GM18867 (cell line): ENCODE measurements around the gene CDCP1.

Experiments
- ATAC-seq: cut with Tn5 transposase; IDR thresholded peaks from one replicate; pipeline ENCODE4 v1.9.1; 2021; ENCODE audit warnings: mild to moderate bottlenecking, moderate library complexity; ENCODE audit not compliant: unreplicated experiment

CDCP1 gene

DNA sequence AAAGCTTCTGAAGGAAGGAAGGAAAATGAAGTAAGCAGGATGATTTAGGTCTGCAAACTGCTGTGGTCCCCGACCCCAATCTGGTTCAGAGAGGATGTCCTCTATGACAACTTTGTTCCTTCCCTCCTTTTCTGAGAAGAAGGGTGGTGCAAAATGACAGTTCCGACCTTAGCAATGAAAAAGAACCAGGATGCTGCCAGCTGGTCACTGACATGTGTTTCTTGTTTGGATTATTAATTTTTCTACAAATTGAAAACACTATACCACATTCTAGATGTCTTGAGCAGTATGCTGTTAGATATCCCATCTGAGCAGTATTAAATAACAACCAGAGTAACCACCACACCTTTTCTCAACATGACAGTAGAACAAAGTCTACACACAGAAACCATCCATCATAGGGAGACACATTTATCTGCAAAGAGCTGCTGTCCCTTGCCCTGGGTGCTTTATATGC lies 27.5 kb downstream of the CDCP1 start:
- ATAC-seq: no peak

DNA sequence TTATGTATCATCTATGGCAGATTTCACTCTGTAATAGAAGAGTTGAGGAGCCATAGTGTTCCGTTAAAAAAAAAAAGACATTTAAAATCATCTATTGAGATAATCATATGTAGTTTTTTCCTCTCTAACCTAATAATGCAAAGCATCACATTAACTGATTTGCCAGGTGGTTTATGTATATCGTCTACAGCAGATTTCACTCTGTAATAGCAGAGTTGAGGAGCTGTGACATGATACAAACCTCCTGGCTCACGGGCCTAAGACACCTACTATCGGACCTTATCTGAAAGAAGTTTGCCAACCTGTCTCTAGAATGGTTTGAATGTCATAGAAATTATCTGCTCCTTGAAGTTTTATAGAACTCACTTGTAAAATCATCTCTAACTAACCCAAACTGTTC lies 29.8 kb downstream of the CDCP1 start:
- no peak for ATAC-seq

DNA sequence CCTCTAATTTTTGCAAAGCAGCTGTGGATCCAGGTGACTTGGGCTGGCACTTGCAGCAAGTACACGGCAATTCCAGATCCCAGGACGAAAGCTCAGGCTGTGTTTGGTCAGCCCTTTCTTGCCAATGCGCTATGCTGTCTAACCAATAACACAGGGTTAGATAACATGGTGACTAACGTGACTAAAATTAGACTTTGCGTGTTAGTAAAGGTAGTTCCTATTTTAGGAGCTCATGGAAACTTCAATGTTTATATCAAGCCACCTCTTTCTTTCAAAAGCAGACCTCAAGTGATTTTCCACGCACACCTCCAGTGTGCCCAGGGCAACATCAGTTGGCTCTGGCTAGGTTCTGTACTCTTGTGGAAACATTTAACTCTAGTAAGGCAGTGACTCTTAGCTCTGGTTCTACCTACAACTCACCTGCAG lies 32.5 kb downstream of the CDCP1 start:
- ATAC-seq: no peak

DNA sequence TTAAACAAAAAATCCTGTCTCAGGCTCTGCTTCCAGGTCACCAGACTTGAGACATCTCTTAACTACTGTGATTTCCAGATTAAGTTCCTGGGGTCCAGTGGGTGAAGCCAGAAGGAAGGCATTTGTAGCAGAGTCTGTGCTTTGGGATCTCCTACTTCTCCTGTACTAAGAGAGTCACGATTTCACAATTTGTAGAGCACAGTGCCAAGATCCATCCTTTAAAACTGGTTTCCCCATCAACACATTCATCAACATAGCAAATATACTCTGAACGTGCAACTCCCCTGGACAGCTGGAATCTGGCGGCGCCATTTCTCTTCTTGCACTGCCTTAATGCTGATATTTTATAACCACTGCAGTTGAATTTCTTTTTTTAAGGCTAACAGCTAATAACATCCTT lies 33.2 kb downstream of the CDCP1 start:
- no peak for ATAC-seq

DNA sequence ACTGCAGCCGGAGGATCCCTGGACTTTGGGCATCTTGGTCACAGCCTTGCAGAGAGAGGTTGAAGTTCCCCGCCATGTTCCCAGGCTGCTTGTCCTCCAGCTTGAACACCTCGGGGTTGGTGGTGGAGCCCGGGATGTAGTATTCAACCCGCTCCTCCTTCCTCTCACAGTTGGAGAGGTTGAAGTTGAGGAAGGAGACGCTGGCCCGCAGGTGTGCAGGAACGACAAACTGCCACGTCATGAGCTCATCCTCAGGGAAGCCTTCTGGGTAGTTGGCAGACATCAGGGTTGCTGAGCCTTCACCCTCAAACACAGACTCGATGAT lies 35.7 kb downstream of the CDCP1 start:
- ATAC-seq: no peak

DNA sequence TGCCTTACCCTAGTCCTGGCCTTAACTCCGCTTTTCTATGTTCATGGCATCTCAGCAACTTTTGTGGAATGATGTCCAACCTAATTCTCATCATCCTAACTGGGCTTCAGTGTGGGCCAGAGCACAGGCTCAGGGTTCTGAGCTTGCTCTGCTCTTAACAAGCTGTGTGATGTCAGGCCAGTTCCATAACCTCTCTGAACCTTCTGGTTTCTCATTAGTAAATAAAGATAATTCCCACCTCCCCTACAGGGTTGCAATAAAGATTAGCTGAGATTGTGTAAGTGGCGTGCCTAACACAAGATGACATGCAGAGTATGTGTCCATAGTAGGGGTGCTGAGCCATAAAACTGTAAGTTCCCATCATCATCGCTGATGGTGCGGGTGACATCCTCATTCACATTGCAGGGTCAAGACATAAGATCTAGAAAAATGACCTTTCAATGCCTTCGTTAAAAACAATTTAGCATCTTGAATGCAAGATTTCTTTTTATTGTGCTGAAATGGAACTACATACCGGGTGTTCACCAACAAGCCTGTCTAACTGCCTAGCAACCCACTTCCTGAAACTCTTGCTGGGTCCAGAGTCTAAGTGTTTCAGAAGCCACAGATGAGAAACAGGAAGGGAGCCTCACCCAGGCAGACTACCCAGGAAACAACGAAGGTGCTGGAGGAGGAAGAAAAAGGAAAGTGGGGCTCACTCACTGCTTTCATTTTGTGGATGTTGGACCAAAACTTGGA lies 36.2 kb downstream of the CDCP1 start:
- no peak for ATAC-seq

DNA sequence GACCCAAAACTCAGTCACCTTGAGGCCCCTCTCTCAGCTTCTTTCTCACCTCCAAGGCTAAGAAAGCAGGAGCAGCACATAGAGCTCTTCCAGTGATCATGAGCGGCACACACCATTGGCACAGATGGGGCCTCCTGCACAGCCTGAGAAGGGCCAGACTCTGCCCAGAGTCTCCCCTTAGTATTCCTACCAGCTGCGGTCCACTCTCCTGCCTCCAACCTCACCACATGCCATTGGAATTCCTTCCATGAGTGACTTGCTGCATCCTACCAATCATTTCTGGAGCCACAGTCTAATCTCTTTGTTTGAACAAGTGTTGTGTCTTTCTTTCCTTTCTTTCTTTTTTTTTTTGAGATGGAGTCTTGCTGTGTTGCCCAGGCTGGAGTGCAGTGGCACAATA lies 39.3 kb downstream of the CDCP1 start:
- no peak for ATAC-seq

DNA sequence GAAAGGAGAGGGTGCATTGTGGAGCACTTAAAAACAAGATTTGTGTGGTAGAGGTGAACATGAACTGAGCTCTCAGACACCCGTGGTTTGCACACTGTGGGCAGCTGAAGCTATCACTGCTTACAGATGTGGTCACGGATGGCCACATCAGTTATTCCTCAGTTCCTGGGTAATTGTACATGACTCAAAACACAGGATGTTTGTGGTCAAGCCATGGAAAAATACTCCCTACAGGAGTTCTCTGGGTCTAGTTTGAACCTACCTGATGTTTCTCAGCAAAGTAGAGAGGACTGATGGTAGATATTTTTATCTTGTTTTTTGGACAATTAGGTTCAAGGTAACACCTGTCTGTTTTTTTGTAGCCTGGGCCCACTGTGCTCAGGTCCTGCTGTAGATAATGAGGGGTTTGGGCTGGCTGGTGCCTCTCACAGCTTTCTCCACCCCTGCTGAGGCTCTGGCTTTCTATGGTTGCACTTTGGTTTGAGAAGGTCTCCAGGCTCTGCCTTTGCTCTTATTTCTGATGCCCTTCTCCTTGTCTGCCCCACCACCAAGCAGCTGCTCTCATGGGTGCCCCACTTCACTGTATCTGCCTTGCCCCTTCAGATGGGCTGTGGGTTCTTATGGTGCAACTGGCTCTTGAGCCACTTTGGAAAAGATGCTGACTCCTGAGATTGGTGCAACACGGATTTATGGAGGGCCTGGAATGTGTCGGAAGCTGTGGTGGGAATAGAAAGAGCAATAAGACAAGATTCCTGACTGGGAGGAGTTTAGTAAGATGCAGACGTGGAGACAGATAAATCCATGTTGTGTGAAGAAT lies 40.1 kb downstream of the CDCP1 start:
- no peak for ATAC-seq

DNA sequence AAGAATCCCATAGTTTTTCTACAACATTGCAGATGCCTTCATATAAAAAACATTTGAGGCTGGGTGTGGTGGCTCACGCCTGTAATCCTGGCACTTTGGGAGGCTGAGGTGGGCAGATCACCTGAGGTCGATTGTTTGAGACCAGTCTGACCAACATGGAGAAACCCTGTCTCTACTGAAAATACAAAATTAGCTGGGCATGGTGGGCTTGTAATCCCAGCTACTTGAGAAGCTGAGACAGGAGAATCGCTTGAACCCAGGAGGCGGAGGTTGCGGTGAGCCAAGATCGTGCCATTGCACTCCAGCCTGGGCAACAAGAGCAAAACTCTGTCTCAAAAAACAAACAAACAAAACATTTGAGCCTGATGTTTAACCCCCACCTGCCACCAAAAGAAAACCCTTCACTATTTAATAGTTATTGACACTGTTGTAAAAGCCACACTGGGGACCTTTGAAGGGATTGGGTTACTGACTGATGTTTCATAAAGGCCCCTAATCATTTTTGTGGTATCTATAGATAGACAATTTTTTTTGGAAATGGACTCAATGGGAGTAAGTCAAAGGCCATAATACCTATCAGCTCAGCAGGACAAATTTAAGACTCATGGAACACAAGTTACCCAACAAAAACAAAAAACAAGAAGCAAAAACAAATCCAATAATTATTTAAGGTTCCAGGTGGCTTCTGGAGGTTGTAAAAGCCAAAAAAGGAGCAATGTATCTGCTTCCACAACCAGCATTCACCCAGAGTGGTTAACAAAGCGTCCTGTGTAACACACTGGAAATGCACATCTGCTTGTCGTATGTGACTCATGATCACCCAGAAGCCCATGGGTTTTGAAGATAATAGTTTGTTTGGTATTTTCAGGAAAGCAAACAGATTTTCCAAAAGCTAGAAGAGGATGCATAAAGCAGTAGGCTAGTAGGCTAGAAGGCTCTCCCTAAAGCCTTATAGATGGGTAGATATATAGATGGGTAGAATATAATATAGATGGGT lies 41.2 kb downstream of the CDCP1 start:
- ATAC-seq: no peak

DNA sequence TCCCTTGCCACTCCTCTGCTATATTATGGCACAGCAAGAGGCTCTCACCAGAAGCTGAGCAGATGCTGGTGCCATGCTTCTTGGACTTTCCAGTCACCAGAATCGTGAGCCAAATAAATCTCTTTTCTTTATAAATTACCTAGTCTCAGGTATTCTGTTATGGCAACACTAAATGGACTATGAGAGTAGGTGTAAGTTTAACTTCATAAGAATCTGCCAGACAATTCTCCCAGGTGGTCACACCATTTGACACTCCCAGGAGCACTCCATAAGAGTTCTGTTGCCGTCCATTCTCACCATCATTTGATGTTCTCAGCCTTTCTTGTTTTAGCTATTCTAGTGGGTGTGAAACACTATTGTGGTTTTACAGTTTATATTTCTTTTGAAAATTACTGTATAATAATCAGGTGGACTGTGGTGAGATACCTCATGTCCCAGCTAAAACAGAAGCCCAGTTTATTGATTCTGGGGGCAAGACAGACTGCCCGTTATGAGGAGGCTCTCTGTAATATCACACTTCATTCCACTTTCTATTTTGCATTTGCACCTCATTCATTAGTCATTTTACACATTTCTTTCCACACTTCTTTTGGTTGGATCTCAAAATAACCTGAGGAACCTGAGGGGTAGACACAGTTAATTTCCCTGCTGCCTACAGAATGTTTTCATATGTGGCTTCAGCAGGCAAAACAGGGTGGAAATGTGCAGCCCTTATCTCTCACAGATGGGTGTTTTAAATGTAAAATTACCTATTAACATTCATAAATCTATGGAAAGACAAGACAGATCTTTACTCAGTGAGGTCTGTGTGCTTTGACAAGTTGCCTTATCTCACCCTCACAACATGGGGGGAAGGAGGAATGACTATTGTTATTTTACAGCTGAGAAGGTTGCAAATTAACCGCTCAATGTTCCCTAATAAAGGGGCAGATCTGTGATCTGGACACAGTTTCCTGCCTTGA lies 42.1 kb downstream of the CDCP1 start:
- ATAC-seq: no peak

DNA sequence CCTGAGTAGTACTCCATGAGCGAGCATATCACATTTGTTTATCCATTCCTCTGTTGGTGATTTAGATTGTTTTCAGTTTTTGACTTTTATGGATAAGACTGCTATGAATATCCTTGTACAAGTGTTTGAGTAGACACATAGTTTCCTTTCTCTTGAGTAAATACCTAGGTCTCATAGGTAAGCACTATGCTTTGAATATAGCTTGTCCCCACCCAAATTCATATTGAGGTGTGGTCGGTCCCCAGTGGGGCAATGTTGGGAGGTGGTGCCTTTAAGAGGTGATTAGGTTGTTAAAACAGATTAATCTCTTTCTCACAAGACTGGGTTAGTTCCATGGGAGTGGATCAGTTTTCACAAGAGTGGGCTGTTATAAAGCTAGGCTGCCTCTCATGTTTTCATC lies 42.8 kb downstream of the CDCP1 start:
- no peak for ATAC-seq

DNA sequence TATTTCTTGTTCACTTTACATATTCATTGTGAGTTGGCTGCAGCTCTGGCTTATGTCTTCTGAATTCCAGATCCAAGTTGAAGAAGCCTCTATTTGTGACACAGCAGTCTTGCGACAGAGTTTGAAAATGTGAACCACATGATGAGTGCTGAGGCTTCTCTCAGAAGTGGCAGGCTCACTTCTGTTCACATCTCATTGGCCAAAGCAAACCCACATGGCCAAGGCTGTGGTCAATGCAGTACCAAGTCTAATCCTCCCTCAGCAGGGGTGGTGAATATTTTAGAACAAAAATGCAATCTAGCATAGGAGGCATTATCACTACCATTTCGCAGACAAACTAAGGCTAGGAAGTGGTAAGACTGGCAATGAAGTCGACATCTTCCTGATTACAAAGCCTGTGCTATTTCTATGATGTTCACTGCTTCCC lies 45.2 kb downstream of the CDCP1 start:
- no peak for ATAC-seq

DNA sequence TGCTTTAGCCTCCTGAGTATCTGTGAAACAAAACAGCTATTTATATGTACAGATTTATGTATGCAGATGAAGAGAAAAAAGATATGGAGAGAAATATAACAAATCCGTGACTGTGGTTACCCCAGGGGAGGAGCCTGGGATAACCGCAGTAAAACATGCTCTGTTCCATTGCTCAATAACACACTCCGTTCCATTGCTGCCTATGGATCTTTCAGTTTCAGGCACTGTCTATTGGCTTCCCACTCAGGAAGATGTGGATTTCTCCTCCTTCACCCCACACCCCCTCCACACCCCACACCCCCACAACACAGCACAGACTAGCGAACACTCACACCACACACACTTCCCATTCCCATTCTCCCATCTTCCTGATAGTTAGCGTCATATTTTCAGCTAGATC lies 47.9 kb downstream of the CDCP1 start:
- no peak for ATAC-seq

DNA sequence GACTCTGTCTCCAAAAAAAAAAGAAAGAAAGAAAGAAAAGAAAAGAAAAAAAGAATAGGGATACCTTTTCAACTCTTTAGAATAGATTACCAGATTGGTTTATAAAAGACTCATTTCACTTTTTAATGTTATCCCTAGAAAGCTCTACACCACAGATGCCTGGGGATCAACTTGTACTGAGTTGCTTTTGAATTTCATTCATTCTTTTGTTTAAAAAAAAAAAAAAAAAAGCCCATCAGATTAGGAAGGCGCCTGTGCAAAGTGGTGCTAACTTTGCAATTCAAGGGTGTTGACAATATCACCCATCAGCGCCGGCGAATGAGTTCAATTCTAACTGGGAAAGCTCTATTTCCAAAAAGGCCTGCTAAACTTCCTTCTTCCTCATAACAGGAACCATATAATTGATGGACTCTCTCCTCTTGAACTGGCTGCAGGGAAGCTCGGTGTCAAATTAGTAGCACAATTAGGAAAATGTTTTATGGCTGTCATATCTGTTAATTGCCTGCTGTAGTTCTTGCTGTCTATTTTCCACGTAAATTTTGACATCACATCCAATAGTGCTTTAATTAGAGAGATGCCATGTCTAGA lies 48.8 kb downstream of the CDCP1 start:
- ATAC-seq: no peak

DNA sequence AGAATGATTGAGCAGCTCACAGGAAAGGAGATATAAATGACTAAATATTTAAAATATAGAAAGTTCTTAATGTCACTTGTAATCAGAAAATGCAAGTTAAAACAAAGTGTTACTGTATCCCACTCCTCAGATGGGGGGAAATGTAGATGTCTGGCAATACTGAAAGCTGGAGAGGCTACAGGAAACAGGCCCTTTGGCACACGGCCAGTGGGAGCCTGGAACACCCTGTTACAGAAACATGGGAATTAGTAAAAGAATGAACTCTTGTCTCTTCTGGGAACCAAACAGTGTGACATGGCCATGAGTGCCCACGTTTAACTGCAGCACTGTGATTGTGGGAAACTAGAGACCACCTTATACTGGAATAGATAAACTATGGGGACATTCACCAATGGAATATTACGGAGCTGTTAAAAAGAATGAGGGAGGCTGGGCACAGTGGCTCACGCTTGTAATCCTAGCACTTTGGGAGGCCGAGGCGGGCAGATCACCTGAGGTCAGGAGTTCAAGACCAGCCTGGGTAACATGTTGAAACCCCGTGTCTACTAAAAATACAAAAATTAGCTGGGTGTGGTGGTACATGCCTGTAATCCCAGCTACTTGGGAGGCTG lies 50.2 kb downstream of the CDCP1 start:
- ATAC-seq: no peak

DNA sequence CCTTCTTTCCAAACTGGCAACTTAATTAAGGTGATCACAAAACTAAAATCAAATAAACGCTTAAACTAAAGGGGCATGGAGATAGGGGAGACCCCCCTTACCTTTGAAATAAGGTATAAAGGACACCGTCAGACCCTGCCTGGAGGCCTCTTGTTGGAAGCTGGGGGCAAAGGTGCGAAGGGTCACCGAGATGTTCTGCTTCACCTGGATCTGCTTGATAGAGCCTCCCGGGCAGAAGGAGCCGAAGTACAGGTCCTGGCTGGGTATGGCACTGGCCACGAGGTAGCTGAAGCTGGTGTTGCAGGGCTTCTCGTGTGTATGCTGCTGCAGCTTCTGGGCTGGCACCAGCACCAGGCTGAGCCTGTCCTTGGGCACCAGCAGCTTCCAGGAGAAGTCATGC lies 53.0 kb downstream of the CDCP1 start:
- no peak for ATAC-seq

DNA sequence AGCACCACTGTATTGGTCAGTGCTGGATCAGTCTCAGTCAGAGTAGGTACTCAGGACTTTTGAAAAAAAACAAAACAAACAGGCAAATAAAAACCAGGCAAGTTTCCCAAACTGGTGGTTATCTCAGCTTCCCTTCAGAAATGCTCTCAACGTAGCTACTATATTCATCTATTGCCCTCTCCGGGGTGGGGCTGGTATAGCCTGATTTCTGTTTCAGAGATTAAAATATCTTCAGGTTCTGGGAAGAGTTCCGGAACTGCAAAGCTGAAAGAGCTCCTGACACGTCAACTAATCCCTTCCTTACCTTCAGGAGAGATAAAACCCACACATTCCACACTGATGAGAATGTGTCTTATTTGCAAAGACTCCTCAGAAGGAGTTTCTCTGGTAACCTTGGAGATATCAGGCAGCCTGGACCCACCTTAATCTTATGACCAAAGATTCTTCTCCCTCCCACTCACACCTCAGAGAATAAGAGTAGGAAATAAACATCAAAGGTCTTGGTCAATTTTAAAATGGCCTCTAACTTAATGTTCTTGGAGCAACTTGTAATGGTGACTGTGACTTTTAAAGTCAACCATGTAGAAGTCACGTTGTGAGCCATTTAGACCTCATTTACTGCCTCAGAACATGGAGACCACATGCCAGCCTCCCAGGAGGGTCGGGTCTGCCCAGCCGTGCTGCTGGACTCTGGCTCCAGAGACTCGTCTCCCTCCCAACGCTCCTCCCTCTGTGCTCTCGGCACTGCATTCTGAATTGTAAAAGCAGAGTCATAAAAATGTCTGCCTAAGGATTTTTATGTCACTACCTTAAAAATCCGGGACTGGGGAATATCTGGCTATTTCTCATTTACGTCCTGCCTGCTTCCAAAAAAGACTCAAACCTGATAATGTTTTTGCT lies 53.8 kb downstream of the CDCP1 start:
- ATAC-seq: no peak

DNA sequence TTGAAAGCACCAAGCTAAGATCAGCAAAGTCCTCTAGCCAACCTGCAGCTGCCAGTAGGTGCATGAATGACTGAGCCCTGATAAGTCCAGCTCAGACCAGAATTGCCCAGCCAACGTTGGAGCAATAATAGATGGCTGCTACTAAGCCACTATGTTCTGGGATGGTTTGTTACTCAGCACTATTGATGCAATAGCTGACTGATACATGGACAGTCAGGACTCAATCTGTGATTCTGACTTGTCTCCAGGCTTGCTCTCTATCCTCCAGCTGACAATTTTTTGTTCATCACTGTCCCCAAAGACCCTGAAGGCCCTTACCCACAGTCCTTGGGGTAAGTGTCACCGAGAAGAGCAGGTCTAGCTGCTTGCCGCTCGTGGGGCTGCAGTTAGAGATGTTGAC lies 55.3 kb downstream of the CDCP1 start:
- ATAC-seq: no peak
